WTC11 (cell line): Measurements from ENCODE around the gene IFT25. TPM values are rescaled to one million over a fixed set of nuclear protein-coding genes. Genes with fewer than 3 reads are reported as not detected.

Experiments used
- ATAC-seq: fragments of 200-7000 bp; cut with Tn5 transposase; 2 replicates; pipeline ENCODE4 v1.10.0; 2021; ENCODE audit warnings: mild to moderate bottlenecking, moderate library complexity
- CTCF ChIA-PET: fragments of 300-600 bp; sonication (Branson Sonifier 250); formaldehyde crosslinking; loops from one replicate; lab custom pipeline; 2021; ENCODE audit warnings: antibody characterized with exemption; lab: Charles Lee
- POLR2A ChIA-PET: fragments of 350-600 bp; sonication (Branson Sonifier 250); formaldehyde crosslinking; loops from one replicate; lab custom pipeline; 2021; ENCODE audit warnings: antibody characterized with exemption; lab: Charles Lee
- DNase-seq: peaks from one replicate; pipeline ENCODE4 v3.0.0; 2021; ENCODE audit warnings: low spot score
- H3K27ac Mint-ChIP-seq: 2 replicates; pipeline ENCODE4 v1.8.0; 2021; ENCODE audit warnings: mixed read lengths
- H3K27me3 Mint-ChIP-seq: 2 replicates; pipeline ENCODE4 v1.8.0; 2021; ENCODE audit warnings: low read depth, mild to moderate bottlenecking, moderate library complexity, mixed read lengths
- H3K36me3 Mint-ChIP-seq: 2 replicates; pipeline ENCODE4 v1.8.0; 2021; ENCODE audit warnings: mixed read lengths
- H3K4me1 Mint-ChIP-seq: 2 replicates; pipeline ENCODE4 v1.8.0; 2022; ENCODE audit warnings: mixed read lengths
- H3K4me3 Mint-ChIP-seq: 2 replicates; pipeline ENCODE4 v1.8.0; 2021; ENCODE audit warnings: mild to moderate bottlenecking, moderate library complexity, mixed read lengths
- H3K9me3 Mint-ChIP-seq: 2 replicates; pipeline ENCODE4 v1.8.0; 2021; ENCODE audit warnings: mixed read lengths
- ATF1 ChIP-seq: sonication (generic); formaldehyde crosslinking; IDR thresholded peaks from 2 replicates; pipeline ENCODE4 v1.8.1; 2023; ENCODE audit warnings: mild to moderate bottlenecking, moderate library complexity, missing genetic modification reagents
- ATF2 ChIP-seq: sonication (generic); formaldehyde crosslinking; IDR thresholded peaks from 2 replicates; pipeline ENCODE4 v1.8.1; 2022; ENCODE audit warnings: low read depth, missing genetic modification reagents, borderline replicate concordance
- CREB1 ChIP-seq: sonication (generic); formaldehyde crosslinking; IDR thresholded peaks from 2 replicates; pipeline ENCODE4 v1.8.0; 2023; ENCODE audit warnings: mild to moderate bottlenecking, missing genetic modification reagents
- CTCF ChIP-seq: fragments of 200-600 bp; IDR thresholded peaks from 2 replicates; pipeline ENCODE4 v1.8.0; 2022; ENCODE audit warnings: antibody characterized with exemption
- E2F1 ChIP-seq: sonication (generic); formaldehyde crosslinking; IDR thresholded peaks from 2 replicates; pipeline ENCODE4 v1.8.0; 2022; ENCODE audit warnings: mild to moderate bottlenecking, missing genetic modification reagents
- E2F4 ChIP-seq: sonication (generic); formaldehyde crosslinking; IDR thresholded peaks from 2 replicates; pipeline ENCODE4 v1.8.1; 2022; ENCODE audit warnings: low read depth, mild to moderate bottlenecking, moderate library complexity, missing genetic modification reagents, borderline replicate concordance
- EMX1 ChIP-seq: fragments of 250-450 bp; sonication (Bioruptor Pico); IDR thresholded peaks from 2 replicates; pipeline ENCODE4 v1.8.0; 2021; ENCODE audit warnings: mild to moderate bottlenecking
- FOXP1 ChIP-seq: sonication (generic); formaldehyde crosslinking; IDR thresholded peaks from 2 replicates; pipeline ENCODE4 v1.8.0; 2022; ENCODE audit warnings: missing genetic modification reagents, mild to moderate bottlenecking, moderate library complexity, borderline replicate concordance
- GABPB1 ChIP-seq: sonication (generic); formaldehyde crosslinking; IDR thresholded peaks from 2 replicates; pipeline ENCODE4 v1.8.1; 2023; ENCODE audit warnings: mild to moderate bottlenecking, missing genetic modification reagents
- JAZF1 ChIP-seq: fragments of 250-450 bp; sonication (Bioruptor Pico); IDR thresholded peaks from 2 replicates; pipeline ENCODE4 v1.9.0; 2021; ENCODE audit warnings: moderate library complexity, mild to moderate bottlenecking, inconsistent platforms
- NFE2L1 ChIP-seq: sonication (generic); formaldehyde crosslinking; IDR thresholded peaks from 2 replicates; pipeline ENCODE4 v1.8.1; 2023; ENCODE audit warnings: missing genetic modification reagents
- TEAD4 ChIP-seq: sonication (generic); formaldehyde crosslinking; IDR thresholded peaks from 2 replicates; pipeline ENCODE4 v1.8.0; 2022; ENCODE audit warnings: mild to moderate bottlenecking, missing genetic modification reagents
- USF1 ChIP-seq: sonication (generic); formaldehyde crosslinking; IDR thresholded peaks from 2 replicates; pipeline ENCODE4 v1.8.0; 2022; ENCODE audit warnings: mild to moderate bottlenecking, missing genetic modification reagents
- USF2 ChIP-seq: sonication (generic); formaldehyde crosslinking; IDR thresholded peaks from 2 replicates; pipeline ENCODE4 v1.8.1; 2023; ENCODE audit warnings: mild to moderate bottlenecking, missing genetic modification reagents, moderate library complexity
- ZNF232 ChIP-seq: sonication (generic); formaldehyde crosslinking; IDR thresholded peaks from 2 replicates; pipeline ENCODE4 v1.8.0; 2022; ENCODE audit warnings: mild to moderate bottlenecking, missing genetic modification reagents
- ZNF263 ChIP-seq: sonication (generic); formaldehyde crosslinking; IDR thresholded peaks from 2 replicates; pipeline ENCODE4 v1.8.1; 2022; ENCODE audit warnings: low read depth, mild to moderate bottlenecking, moderate library complexity, missing genetic modification reagents
- ZNF532 ChIP-seq: fragments of 250-450 bp; sonication (Bioruptor Pico); IDR thresholded peaks from 2 replicates; pipeline ENCODE4 v1.9.0; 2021; ENCODE audit warnings: mild to moderate bottlenecking, borderline replicate concordance
- total RNA-seq: library from RNA; stranded (reverse); gene quantifications from 3 replicates; pipeline ENCODE4 v1.2.3, GENCODE V29; 2021

The IFT25 gene
- total RNA-seq, 1 experiment from 2014 or later = 22.6 TPM

GRCh38 chr1:53971718-53972117 lies 26.2 kb upstream of the IFT25 start:
- TF ChIP-seq ZNF232 (CRISPR knock-in tag) (no peak), ZNF532 (CRISPR knock-in tag) (no peak), CREB1 (CRISPR knock-in tag) (no peak), USF2 (CRISPR knock-in tag) (no peak), CTCF (no peak), ATF2 (CRISPR knock-in tag) (no peak), E2F1 (CRISPR knock-in tag) (no peak), FOXP1 (CRISPR knock-in tag) (no peak), E2F4 (no peak), NFE2L1 (CRISPR knock-in tag) (no peak), ATF1 (no peak), JAZF1 (CRISPR knock-in tag) (no peak), ZNF263 (no peak), TEAD4 (CRISPR knock-in tag) (no peak), EMX1 (CRISPR knock-in tag) (no peak), USF1 (CRISPR knock-in tag) (no peak), GABPB1 (CRISPR knock-in tag) (no peak)
- TF ChIP-seq, all 79 proteins: peak for 0
- no peaks in the 10 kb centered on the region for H3K27me3 Mint-ChIP-seq
- H3K27ac Mint-ChIP-seq = no peak overlapping the region
- peaks cover 22% of the 10 kb centered on the region for H3K36me3 Mint-ChIP-seq
- H3K4me1 Mint-ChIP-seq = no peaks in the 10 kb centered on the region
- ATAC-seq (no peak), DNase-seq (no peak)
- no peak overlapping the region for H3K4me3 Mint-ChIP-seq
- no peaks in the 10 kb centered on the region for H3K9me3 Mint-ChIP-seq
- ChIA-PET CTCF (interaction anchor here (0.7 to 1.2 kb wide), 3 partner anchors 20 to 111 kb away, joined by 3 read pairs; no protein-coding TSS in a partner anchor), POLR2A (no interaction called here)
